HG02610 (cell line): ENCODE results near the gene EVL.

Source experiments
- ATAC-seq: cut with Tn5 transposase; IDR thresholded peaks from one replicate; pipeline ENCODE4 v1.9.1; 2021; ENCODE audit warnings: mild to moderate bottlenecking, moderate library complexity; ENCODE audit not compliant: unreplicated experiment

Gene EVL

GRCh38 chr14:100064335-100065092, 708 bp upstream of the EVL start:
- ATAC-seq: peak; percentile 2

GRCh38 chr14:100065942-100066574, 836 bp downstream of the EVL start:
- ATAC-seq: peak; percentile 31

- no peak for ATAC-seq
These were observed 1.7 kb downstream of the EVL start for GRCh38 chr14:100066962-100067361.

GRCh38 chr14:100067481-100067880, 2.3 kb downstream of the EVL start:
- ATAC-seq: no peak

- peak; percentile 32 for ATAC-seq
These were observed 3.0 kb downstream of the EVL start for GRCh38 chr14:100067971-100068959.

GRCh38 chr14:100069161-100069800, 4.1 kb downstream of the EVL start:
- no peak for ATAC-seq

GRCh38 chr14:100070310-100070709, 5.1 kb downstream of the EVL start:
- no peak for ATAC-seq

- ATAC-seq: no peak
These were observed 6.3 kb downstream of the EVL start for GRCh38 chr14:100071545-100071944.

- ATAC-seq: peak; percentile 22
These were observed 7.6 kb downstream of the EVL start for GRCh38 chr14:100072783-100073346.

- no peak for ATAC-seq
These were observed 8.6 kb downstream of the EVL start for GRCh38 chr14:100073576-100074430.

GRCh38 chr14:100074431-100075100, 9.3 kb downstream of the EVL start:
- ATAC-seq: no peak

- no peak for ATAC-seq
These were observed 10.5 kb downstream of the EVL start for GRCh38 chr14:100075681-100076080.

- ATAC-seq: peak; percentile 34
These were observed 10.9 kb downstream of the EVL start for GRCh38 chr14:100076133-100076532.

GRCh38 chr14:100076606-100077005, 11.4 kb downstream of the EVL start:
- no peak for ATAC-seq

GRCh38 chr14:100077441-100077840, 12.2 kb downstream of the EVL start:
- ATAC-seq: no peak

GRCh38 chr14:100078216-100078803, 13.1 kb downstream of the EVL start:
- no peak for ATAC-seq

GRCh38 chr14:100078997-100079725, 13.9 kb downstream of the EVL start:
- ATAC-seq: peak; percentile 57

- ATAC-seq: no peak
These were observed 14.4 kb downstream of the EVL start for GRCh38 chr14:100079726-100080005.
